ENCODE measurements around the gene STRIT1. TPM values are rescaled to one million over a fixed set of nuclear protein-coding genes. Genes with fewer than 3 reads are reported as not detected.

STRIT1 gene
- total and polyA plus RNA-seq, 9 of the 15 experiments (the other 6 are each of a cell fraction or from before 2014, with no cell fraction given), result not detected

GRCh38 chr3:155283092-155284056 is 10.1 kb downstream of the STRIT1 start (continued):
- TF ChIP-seq CLOCK (CRISPR knock-in tag; IDR thresholded peaks at IDR 0.05; ENCODE audit: borderline replicate concordance) (peak; percentile 56; the same call in 1 of the 2 replicates), ZNF586 (CRISPR knock-in tag; conservative IDR thresholded peaks at IDR 0.05) (0 out of 2 replicates have a peak, but pooled peaks have one; percentile 71)

- Histone ChIP-seq H3K4me3 (no peak overlapping the region), H3K4me1 (replicated peaks in 1 of 2; ENCODE audit: control insufficient read depth in 2 of 2, insufficient read depth in 2 of 2, low read length in 2 of 2) (peaks cover 0 to 21% of the 10 kb centered on the region in 2 experiments; a peak in 4 of 5 replicates), H3K9me3 (replicated peaks; ENCODE audit: control insufficient read depth, insufficient read depth, low read depth, low read length) (no peaks in the 10 kb centered on the region), H3K27me3 (ENCODE audit: control insufficient read depth in 2 of 2, insufficient read depth in 2 of 2, low read length in 2 of 2) (no peaks in the 10 kb centered on the region), H3K36me3 (ENCODE audit: control insufficient read depth, insufficient read depth, low read length) (no peaks in the 10 kb centered on the region; the same call in 2 of the 3 replicates), H3K9ac (ENCODE audit: insufficient read depth in 1 of 2, low read depth in 2 of 2, low read length in 2 of 2) (peak overlapping the region in 1 of 2 experiments; percentile 47; a peak in 2 of 4 replicates), H2AFZ (ENCODE audit: low read depth, low read length) (peak overlapping the region; percentile 72), H3K9me1 (ENCODE audit: control insufficient read depth, insufficient read depth, low read length) (no peaks in the 10 kb centered on the region), H3K4me2 (ENCODE audit: insufficient read depth, low read length) (peak overlapping the region; percentile 57), H3K79me2 (ENCODE audit: control insufficient read depth, insufficient read depth, low read length) (no peaks in the 10 kb centered on the region), H3K27ac (ENCODE audit: extremely low read depth, low read depth, low read length) (peak overlapping the region; percentile 82), H4K20me1 (replicated peaks; ENCODE audit: control insufficient read depth, insufficient read depth, low read length) (no peaks in the 10 kb centered on the region)
- 3% methylated on average over 6 of the region's 6 CpGs for WGBS (ENCODE audit: insufficient coverage, low coverage, missing lambda C conversion rate)
- in situ Hi-C loops (cut with MboI), result no loop called here
- intact Hi-C loops (cut with micrococcal nuclease), result no loop called here
- ATAC-seq (peak; percentile 89), DNase-seq (ENCODE audit: extremely low read depth in 1 of 4, low spot score in 3 of 4) (peak; percentile 66 to 94 (median 72)), FAIRE-seq (peak; percentile 93)
- ChIA-PET CTCF (ENCODE audit: low intra/inter-chr PET ratio) (no interaction called here), POLR2A (interaction anchor here (1.8 kb wide), 1 partner anchor 11 kb away, joined by 5 read pairs; the partner anchor contains the start of gene STRIT1)
- BruUV-seq (replicated peaks), result TSS peak; percentile 69
- TF ChIP-seq SIN3B (IDR thresholded peaks at IDR 0.05; ENCODE audit: low read depth), result no peak
- TF ChIP-seq SNAPC5 (CRISPR knock-in tag; IDR thresholded peaks at IDR 0.05), result no peak
- TF ChIP-seq RBM22 (IDR thresholded peaks at IDR 0.05; ENCODE audit: low read depth, low read length, poor library complexity, severe bottlenecking), result no peak
- TF ChIP-seq ARID3A (IDR thresholded peaks at IDR 0.05; ENCODE audit: borderline replicate concordance, low read depth, low read length), result peak; percentile 50; the same call in 1 of the 2 replicates
- no peak for TF ChIP-seq ZBTB5 (IDR thresholded peaks at IDR 0.05)
- TF ChIP-seq SMARCA5 (IDR thresholded peaks at IDR 0.05), result no peak
- no peak for TF ChIP-seq ELF1 (tag; IDR thresholded peaks at IDR 0.05)
- no peak for TF ChIP-seq ZFP36 (IDR thresholded peaks at IDR 0.05; ENCODE audit: low read depth, low read length, partially characterized antibody)
These were observed 10.9 kb downstream of the STRIT1 start for GRCh38 chr3:155282385-155283091.
